ENCODE data around the gene GALK1. TPM values are rescaled to one million over a fixed set of nuclear protein-coding genes. Genes with fewer than 3 reads are reported as not detected.
A peak's percentile ranks its signal among the peaks of the same experiment; 100 is the strongest.

Gene GALK1
- total and polyA plus RNA-seq, 9 of the 15 experiments (the other 6 are each of a cell fraction or from before 2014, with no cell fraction given), result 0.45 to 51.6 (median 17.4) TPM

GRCh38 chr17:75777296-75777922 is 12.4 kb upstream of the GALK1 start (continued):
- TF ChIP-seq, protein P1, sequence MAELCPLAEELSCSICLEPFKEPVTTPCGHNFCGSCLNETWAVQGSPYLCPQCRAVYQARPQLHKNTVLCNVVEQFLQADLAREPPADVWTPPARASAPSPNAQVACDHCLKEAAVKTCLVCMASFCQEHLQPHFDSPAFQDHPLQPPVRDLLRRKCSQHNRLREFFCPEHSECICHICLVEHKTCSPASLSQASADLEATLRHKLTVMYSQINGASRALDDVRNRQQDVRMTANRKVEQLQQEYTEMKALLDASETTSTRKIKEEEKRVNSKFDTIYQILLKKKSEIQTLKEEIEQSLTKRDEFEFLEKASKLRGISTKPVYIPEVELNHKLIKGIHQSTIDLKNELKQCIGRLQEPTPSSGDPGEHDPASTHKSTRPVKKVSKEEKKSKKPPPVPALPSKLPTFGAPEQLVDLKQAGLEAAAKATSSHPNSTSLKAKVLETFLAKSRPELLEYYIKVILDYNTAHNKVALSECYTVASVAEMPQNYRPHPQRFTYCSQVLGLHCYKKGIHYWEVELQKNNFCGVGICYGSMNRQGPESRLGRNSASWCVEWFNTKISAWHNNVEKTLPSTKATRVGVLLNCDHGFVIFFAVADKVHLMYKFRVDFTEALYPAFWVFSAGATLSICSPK (IDR thresholded peaks at IDR 0.05; ENCODE audit: borderline replicate concordance), result no peak
- no peak for TF ChIP-seq CBX8 (IDR thresholded peaks at IDR 0.05; ENCODE audit: borderline replicate concordance, extremely low read depth, low read depth, low read length, poor library complexity, severe bottlenecking)
- TF ChIP-seq ZNF740 (CRISPR knock-in tag; IDR thresholded peaks at IDR 0.05), result no peak
- TF ChIP-seq ZNF740 (tag; IDR thresholded peaks at IDR 0.05), result no peak
- TF ChIP-seq, protein P2, sequence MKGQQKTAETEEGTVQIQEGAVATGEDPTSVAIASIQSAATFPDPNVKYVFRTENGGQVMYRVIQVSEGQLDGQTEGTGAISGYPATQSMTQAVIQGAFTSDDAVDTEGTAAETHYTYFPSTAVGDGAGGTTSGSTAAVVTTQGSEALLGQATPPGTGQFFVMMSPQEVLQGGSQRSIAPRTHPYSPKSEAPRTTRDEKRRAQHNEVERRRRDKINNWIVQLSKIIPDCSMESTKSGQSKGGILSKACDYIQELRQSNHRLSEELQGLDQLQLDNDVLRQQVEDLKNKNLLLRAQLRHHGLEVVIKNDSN (CRISPR knock-in tag; IDR thresholded peaks at IDR 0.05), result no peak
- TF ChIP-seq FOXO4 (CRISPR knock-in tag; IDR thresholded peaks at IDR 0.05), result no peak
- no peak for TF ChIP-seq RFX5 (IDR thresholded peaks at IDR 0.05; ENCODE audit: low read depth, low read length)
- peak; percentile 56 for TF ChIP-seq POLR2G (IDR thresholded peaks at IDR 0.05; ENCODE audit: low read depth, low read length)
- TF ChIP-seq ZNF253 (CRISPR knock-in tag; conservative IDR thresholded peaks at IDR 0.05), result 0 out of 2 replicates have a peak, but pooled peaks have one; percentile 2
- no peak for TF ChIP-seq GABPA (tag; conservative IDR thresholded peaks at IDR 0.05; ENCODE audit: low read depth)
- no peak; the same call in 1 of the 2 replicates for TF ChIP-seq SUPT5H (IDR thresholded peaks at IDR 0.05)
- TF ChIP-seq, protein P3, sequence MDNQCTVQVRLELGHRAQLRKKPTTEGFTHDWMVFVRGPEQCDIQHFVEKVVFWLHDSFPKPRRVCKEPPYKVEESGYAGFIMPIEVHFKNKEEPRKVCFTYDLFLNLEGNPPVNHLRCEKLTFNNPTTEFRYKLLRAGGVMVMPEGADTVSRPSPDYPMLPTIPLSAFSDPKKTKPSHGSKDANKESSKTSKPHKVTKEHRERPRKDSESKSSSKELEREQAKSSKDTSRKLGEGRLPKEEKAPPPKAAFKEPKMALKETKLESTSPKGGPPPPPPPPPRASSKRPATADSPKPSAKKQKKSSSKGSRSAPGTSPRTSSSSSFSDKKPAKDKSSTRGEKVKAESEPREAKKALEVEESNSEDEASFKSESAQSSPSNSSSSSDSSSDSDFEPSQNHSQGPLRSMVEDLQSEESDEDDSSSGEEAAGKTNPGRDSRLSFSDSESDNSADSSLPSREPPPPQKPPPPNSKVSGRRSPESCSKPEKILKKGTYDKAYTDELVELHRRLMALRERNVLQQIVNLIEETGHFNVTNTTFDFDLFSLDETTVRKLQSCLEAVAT (IDR thresholded peaks at IDR 0.05), result peak; percentile 30 to 32; a peak in 2 of 4 replicates
- TF ChIP-seq CBX5 (IDR thresholded peaks at IDR 0.05; ENCODE audit: borderline replicate concordance, low read depth), result no peak
- no peak for TF ChIP-seq TBL1XR1 (IDR thresholded peaks at IDR 0.05; ENCODE audit: low read length in 2 of 2)
- no peak for TF ChIP-seq ZNF274 (IDR thresholded peaks at IDR 0.05; ENCODE audit: borderline replicate concordance, low read depth, low read length)
- no peak for TF ChIP-seq CREB1 (IDR thresholded peaks at IDR 0.05)
- TF ChIP-seq CREB1 (CRISPR knock-in tag; IDR thresholded peaks at IDR 0.05), result no peak
- peak; percentile 32; the same call in 1 of the 2 replicates for TF ChIP-seq ZNF444 (CRISPR knock-in tag; IDR thresholded peaks at IDR 0.05)
- no peak for TF ChIP-seq NCOA6 (IDR thresholded peaks at IDR 0.05)
- TF ChIP-seq CAMTA2 (CRISPR knock-in tag; conservative IDR thresholded peaks at IDR 0.05), result no peak
- no peak for TF ChIP-seq GTF2A2 (tag; IDR thresholded peaks at IDR 0.05)

All from K562 (cell line).